Loucy (cell line): Measurements from ENCODE around the gene NR2C2AP.

Experiments used
- H2AFZ ChIP-seq: fragments of 200-600 bp; sonication (generic); 2 replicates; pipeline ENCODE4 v1.6.0; 2016; ENCODE audit warnings: antibody characterized with exemption, mild to moderate bottlenecking, low read length, moderate library complexity
- H3F3A ChIP-seq: fragments of 200-600 bp; 2 replicates; pipeline ENCODE4 v1.6.0; 2016; ENCODE audit warnings: antibody characterized with exemption, low read depth, mild to moderate bottlenecking
- H3K27me3 ChIP-seq: fragments of 200-600 bp; sonication (generic); 2 replicates; pipeline ENCODE4 v1.6.1; 2014; ENCODE audit warnings: low read length, mild to moderate bottlenecking; ENCODE audit not compliant: insufficient read depth, poor library complexity, severe bottlenecking
- H3K36me3 ChIP-seq: fragments of 200-600 bp; sonication (generic); 2 replicates; pipeline ENCODE4 v1.6.1; 2016; ENCODE audit warnings: low read length; ENCODE audit not compliant: insufficient read depth
- H3K4me1 ChIP-seq: fragments of 200-600 bp; sonication (generic); 2 replicates; pipeline ENCODE4 v1.5.1; 2014; ENCODE audit warnings: low read length, mild to moderate bottlenecking; ENCODE audit not compliant: insufficient read depth, poor library complexity, severe bottlenecking
- H3K4me2 ChIP-seq: fragments of 200-600 bp; sonication (generic); 2 replicates; pipeline ENCODE4 v1.6.0; 2014; ENCODE audit warnings: antibody characterized with exemption, low read length, low read depth, mild to moderate bottlenecking; ENCODE audit not compliant: poor library complexity, severe bottlenecking
- H3K4me3 ChIP-seq: fragments of 200-600 bp; sonication (generic); 2 replicates; pipeline ENCODE4 v1.5.1; 2014; ENCODE audit warnings: low read length, mild to moderate bottlenecking, mixed read lengths; ENCODE audit not compliant: poor library complexity, severe bottlenecking
- H3K79me2 ChIP-seq: fragments of 200-600 bp; sonication (generic); 2 replicates; pipeline ENCODE4 v1.6.1; 2014; ENCODE audit warnings: low read length; ENCODE audit not compliant: insufficient read depth
- H3K9ac ChIP-seq: fragments of 200-600 bp; sonication (generic); 2 replicates; pipeline ENCODE4 v1.6.0; 2014; ENCODE audit warnings: mild to moderate bottlenecking, low read depth, low read length, moderate library complexity; ENCODE audit not compliant: poor library complexity, severe bottlenecking
- H3K9me2 ChIP-seq: fragments of 200-600 bp; sonication (generic); replicated peaks from 2 replicates; pipeline ENCODE4 v1.6.1; 2016; ENCODE audit warnings: low read depth, low read length, mixed read lengths
- H3K9me3 ChIP-seq: fragments of 200-600 bp; sonication (generic); 2 replicates; pipeline ENCODE4 v1.6.1; 2014; ENCODE audit warnings: mild to moderate bottlenecking, antibody characterized with exemption, low read length, low read depth; ENCODE audit not compliant: insufficient read depth
- H4K20me1 ChIP-seq: fragments of 200-600 bp; sonication (generic); 2 replicates; pipeline ENCODE4 v1.6.0; 2014; ENCODE audit warnings: antibody characterized with exemption, low read length, mild to moderate bottlenecking; ENCODE audit not compliant: insufficient read depth, poor library complexity, severe bottlenecking
- CTCF ChIP-seq: fragments of 200-600 bp; sonication (generic); conservative IDR thresholded peaks from 2 replicates; pipeline ENCODE4 v1.5.1; 2014; ENCODE audit warnings: mild to moderate bottlenecking, antibody characterized with exemption, low read length
- EZH2phosphoT487 ChIP-seq: fragments of 200-600 bp; IDR thresholded peaks from 2 replicates; pipeline ENCODE4 v1.6.1; 2018; ENCODE audit warnings: antibody characterized with exemption, mild to moderate bottlenecking, moderate library complexity, borderline replicate concordance

Gene NR2C2AP

GRCh38 chr19:19217099-19217498 lies 13.9 kb upstream of the NR2C2AP start:
- Histone ChIP-seq H3K27me3 (no peaks in the 10 kb centered on the region), H3K9me2 (no peaks in the 10 kb centered on the region), H4K20me1 (no peaks in the 10 kb centered on the region), H3K9ac (no peak overlapping the region), H2AFZ (no peak overlapping the region), H3K36me3 (no peaks in the 10 kb centered on the region), H3K79me2 (no peaks in the 10 kb centered on the region), H3K4me1 (no peaks in the 10 kb centered on the region), H3K9me3 (no peaks in the 10 kb centered on the region), H3K4me2 (no peak overlapping the region), H3F3A (no peaks in the 10 kb centered on the region), H3K4me3 (no peak overlapping the region)
- no peak for TF ChIP-seq EZH2phosphoT487
- TF ChIP-seq CTCF = 0 out of 2 replicates have a peak, but pooled peaks have one; percentile 14

DNA sequence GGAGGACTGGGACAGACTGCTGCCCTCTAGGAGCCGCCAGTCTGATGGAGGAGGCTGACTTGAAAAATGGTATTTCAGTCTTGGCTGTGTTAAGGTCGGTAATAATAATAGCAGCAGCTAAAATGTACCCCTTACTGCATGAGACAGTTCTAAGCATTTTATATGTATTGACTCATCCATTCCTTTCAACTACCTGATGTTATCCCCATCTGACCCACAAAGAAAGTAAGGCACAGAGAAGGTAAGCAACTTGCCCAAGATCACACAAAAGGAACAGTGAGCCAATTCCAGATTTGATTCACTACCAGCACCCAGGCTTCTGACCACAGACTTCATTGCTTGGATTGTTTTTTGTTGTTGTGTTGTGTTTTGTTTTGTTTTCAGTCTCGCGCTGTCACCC lies 12.6 kb upstream of the NR2C2AP start:
- Histone ChIP-seq H3K79me2 (no peaks in the 10 kb centered on the region), H3K36me3 (no peaks in the 10 kb centered on the region), H3K9ac (no peak overlapping the region), H3K9me3 (no peaks in the 10 kb centered on the region), H3K4me1 (no peaks in the 10 kb centered on the region), H3K4me3 (no peak overlapping the region), H3K4me2 (no peak overlapping the region), H3F3A (no peaks in the 10 kb centered on the region), H3K27me3 (no peaks in the 10 kb centered on the region), H3K9me2 (no peaks in the 10 kb centered on the region), H2AFZ (no peak overlapping the region), H4K20me1 (no peaks in the 10 kb centered on the region)
- TF ChIP-seq CTCF = no peak
- TF ChIP-seq EZH2phosphoT487 = no peak

- no peaks in the 10 kb centered on the region for H3K36me3 ChIP-seq
- no peaks in the 10 kb centered on the region for H3K27me3 ChIP-seq
Measured at GRCh38 chr19:19214892-19215291, 11.7 kb upstream of the NR2C2AP start.

GRCh38 chr19:19214159-19214490 lies 10.9 kb upstream of the NR2C2AP start:
- H3K4me1 ChIP-seq = no peaks in the 10 kb centered on the region
- H3K9ac ChIP-seq = no peak overlapping the region
- no peaks in the 10 kb centered on the region for H3K9me3 ChIP-seq
- H2AFZ ChIP-seq = no peak overlapping the region
- H3K36me3 ChIP-seq = no peaks in the 10 kb centered on the region
- no peaks in the 10 kb centered on the region for H4K20me1 ChIP-seq
- no peaks in the 10 kb centered on the region for H3K79me2 ChIP-seq
- no peak overlapping the region for H3K4me2 ChIP-seq
- no peaks in the 10 kb centered on the region for H3F3A ChIP-seq
- H3K27me3 ChIP-seq = no peaks in the 10 kb centered on the region
- no peaks in the 10 kb centered on the region for H3K9me2 ChIP-seq
- TF ChIP-seq CTCF (no peak), EZH2phosphoT487 (no peak)
- no peak overlapping the region for H3K4me3 ChIP-seq

More at GRCh38 chr19:19214892-19215291, 11.7 kb upstream of the NR2C2AP start:
- Histone ChIP-seq H3K4me1 (no peaks in the 10 kb centered on the region), H3K4me2 (no peak overlapping the region), H2AFZ (no peak overlapping the region), H3F3A (no peaks in the 10 kb centered on the region), H3K4me3 (no peak overlapping the region), H3K9me3 (no peaks in the 10 kb centered on the region), H3K9me2 (no peaks in the 10 kb centered on the region), H4K20me1 (no peaks in the 10 kb centered on the region), H3K79me2 (no peaks in the 10 kb centered on the region), H3K9ac (no peak overlapping the region)
- TF ChIP-seq EZH2phosphoT487 = no peak
